Measurements from ENCODE around the gene IL15RA. TPM values are rescaled to one million over a fixed set of nuclear protein-coding genes. Genes with fewer than 3 reads are reported as not detected.

The IL15RA gene
- total and polyA plus RNA-seq, 8 donors = 4.4 to 46.2 (median 6.8) TPM

DNA sequence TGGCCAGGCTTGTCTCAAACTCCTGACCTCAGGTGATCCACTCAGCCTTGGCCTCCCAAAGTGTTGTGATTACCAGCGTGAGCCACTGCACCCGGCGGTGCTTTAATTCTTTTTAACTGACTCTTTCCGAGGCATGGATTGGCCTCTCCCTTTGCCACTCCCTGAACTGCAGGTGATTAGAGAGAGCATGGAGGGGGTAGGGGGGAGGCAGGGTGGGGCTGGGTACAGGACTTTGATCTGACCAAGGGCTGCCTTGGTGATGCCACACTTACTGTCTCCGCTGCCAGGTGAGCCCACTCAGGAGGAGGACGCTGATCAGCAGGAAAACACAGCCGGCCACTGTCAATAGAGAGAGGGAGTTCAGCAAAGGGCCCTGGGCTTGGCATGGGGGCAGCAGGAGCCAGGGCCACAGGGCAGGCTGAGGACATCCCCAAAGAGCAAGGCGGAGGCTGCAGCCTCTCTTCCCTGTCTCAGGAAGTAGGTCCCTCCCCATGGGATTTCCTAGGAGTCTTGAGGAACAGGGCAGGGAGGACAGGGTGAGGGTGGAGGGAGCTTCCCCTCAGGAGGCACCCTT lies 40.5 kb upstream of the IL15RA start:
- ATAC-seq (no peak), DNase-seq (no peak)
- Histone ChIP-seq H3K4me3 (no peak overlapping the region), H3K27me3 (no peaks in the 10 kb centered on the region), H3K36me3 (no peaks in the 10 kb centered on the region), H3K27ac (peak overlapping the region; percentile 19 to 63), H3K4me1 (peaks cover 0 to 6% of the 10 kb centered on the region in 2 donors), H3K9me3 (no peaks in the 10 kb centered on the region)
- TF ChIP-seq, protein P1, sequence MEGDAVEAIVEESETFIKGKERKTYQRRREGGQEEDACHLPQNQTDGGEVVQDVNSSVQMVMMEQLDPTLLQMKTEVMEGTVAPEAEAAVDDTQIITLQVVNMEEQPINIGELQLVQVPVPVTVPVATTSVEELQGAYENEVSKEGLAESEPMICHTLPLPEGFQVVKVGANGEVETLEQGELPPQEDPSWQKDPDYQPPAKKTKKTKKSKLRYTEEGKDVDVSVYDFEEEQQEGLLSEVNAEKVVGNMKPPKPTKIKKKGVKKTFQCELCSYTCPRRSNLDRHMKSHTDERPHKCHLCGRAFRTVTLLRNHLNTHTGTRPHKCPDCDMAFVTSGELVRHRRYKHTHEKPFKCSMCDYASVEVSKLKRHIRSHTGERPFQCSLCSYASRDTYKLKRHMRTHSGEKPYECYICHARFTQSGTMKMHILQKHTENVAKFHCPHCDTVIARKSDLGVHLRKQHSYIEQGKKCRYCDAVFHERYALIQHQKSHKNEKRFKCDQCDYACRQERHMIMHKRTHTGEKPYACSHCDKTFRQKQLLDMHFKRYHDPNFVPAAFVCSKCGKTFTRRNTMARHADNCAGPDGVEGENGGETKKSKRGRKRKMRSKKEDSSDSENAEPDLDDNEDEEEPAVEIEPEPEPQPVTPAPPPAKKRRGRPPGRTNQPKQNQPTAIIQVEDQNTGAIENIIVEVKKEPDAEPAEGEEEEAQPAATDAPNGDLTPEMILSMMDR (IDR thresholded peaks at IDR 0.05) = no peak
- intact Hi-C loops (cut with DNase I) = no loop called here

DNA sequence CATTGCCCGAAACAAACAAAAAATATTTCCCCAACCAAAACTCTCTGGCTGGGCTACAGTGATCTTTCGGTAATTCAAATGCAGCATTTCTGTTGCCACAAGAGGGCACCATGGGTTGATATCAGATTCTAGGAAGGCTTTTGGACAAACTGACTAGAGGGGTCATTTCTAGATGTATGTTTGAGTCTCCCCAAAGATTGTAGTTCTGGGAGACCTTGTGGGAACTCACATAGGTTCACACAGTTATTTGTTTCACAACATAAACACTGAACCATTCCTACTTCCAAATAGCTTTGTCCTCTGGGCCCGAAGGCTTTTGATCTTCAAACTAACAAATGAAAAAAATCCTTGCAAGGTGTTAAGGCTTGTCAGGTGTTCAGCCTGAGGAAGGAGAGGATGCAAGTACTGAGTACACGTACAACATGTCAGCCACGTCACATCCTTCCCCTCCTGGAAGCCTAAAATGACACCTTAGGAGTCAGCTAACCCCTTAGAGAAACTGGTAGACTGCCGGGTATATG lies 37.0 kb upstream of the IL15RA start:
- Histone ChIP-seq H3K36me3 (no peaks in the 10 kb centered on the region), H3K9me3 (no peaks in the 10 kb centered on the region), H3K4me3 (no peak overlapping the region), H3K27ac (peak overlapping the region in 1 of 2 donors; percentile 4), H3K4me1 (peaks cover 0 to 6% of the 10 kb centered on the region in 2 donors), H3K27me3 (no peaks in the 10 kb centered on the region)
- TF ChIP-seq, protein P1 (IDR thresholded peaks at IDR 0.05) = peak; percentile 64 to 68
- intact Hi-C loops (cut with DNase I) = loop anchor here in 1 of 2 donors (5.0 kb wide), 1 partner anchor 73 kb away; the partner anchor contains the start of gene RBM17
- ATAC-seq = peak; percentile 74
- peak in 2 of 4 donors; percentile 33 to 51 for DNase-seq

GRCh38 chr10:6013413-6014192 lies 36.3 kb upstream of the IL15RA start:
- intact Hi-C loops (cut with DNase I) = loop anchor here in 1 of 2 donors (5.0 kb wide), 1 partner anchor 74 kb away; the partner anchor contains the start of gene RBM17
- peak overlapping the region in 1 of 2 donors; percentile 4 for H3K27ac ChIP-seq

DNA sequence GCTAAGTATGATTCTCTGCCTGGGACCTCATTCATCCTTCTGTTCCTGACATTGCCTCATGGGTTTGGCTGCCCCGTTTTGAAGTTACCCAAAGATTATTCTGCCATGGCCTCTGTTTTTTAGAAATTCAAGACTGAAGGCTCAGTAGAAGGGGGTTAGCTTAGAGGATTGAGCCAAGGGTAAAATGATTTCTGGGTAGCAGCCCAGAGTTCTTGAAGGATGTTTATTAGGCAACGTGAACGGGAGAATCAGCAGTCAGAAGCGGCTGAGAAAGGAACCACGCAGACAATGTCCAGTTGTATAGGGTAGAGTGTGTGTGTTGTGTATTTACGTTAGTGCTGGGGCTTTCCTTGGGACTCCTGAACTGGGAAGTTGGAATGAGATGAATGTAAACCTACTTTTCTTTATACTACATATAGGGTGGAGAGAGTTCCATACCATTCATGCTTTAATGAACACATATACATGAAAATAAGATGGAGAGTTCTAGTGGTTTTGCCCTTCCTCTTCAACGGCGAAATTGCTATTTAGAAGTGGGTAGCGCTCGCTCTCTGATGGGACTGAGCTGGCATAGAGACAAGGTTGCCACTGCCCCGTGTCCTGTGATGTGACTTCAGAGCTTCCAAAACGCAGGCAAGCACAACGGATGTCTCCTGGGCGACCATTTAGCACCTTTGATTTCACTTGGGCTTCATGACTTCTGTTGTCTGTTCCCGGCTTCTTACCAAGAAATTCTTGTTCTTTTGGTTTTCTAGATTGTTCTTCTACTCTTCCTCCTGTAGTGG lies 35.0 kb upstream of the IL15RA start:
- ATAC-seq (no peak), DNase-seq (peak in 1 of 4 donors; percentile 62)
- Histone ChIP-seq H3K36me3 (no peaks in the 10 kb centered on the region), H3K27ac (no peak overlapping the region), H3K4me3 (no peak overlapping the region), H3K4me1 (peaks cover 0 to 6% of the 10 kb centered on the region in 2 donors), H3K9me3 (peaks cover 0 to 2% of the 10 kb centered on the region in 2 donors), H3K27me3 (no peaks in the 10 kb centered on the region)
- TF ChIP-seq, protein P1 (IDR thresholded peaks at IDR 0.05) = no peak
- intact Hi-C loops (cut with DNase I) = loop anchor here in 1 of 2 donors (5.0 kb wide), 1 partner anchor 75 kb away; the partner anchor contains the start of gene RBM17

More at GRCh38 chr10:6013413-6014192, 36.3 kb upstream of the IL15RA start:
- TF ChIP-seq, protein P1 (IDR thresholded peaks at IDR 0.05) = no peak
- Histone ChIP-seq H3K36me3 (no peaks in the 10 kb centered on the region), H3K4me1 (peaks cover 0 to 6% of the 10 kb centered on the region in 2 donors), H3K4me3 (no peak overlapping the region), H3K27me3 (no peaks in the 10 kb centered on the region), H3K9me3 (no peaks in the 10 kb centered on the region)
- DNase-seq = no peak
- no peak for ATAC-seq
